Colonic mucosa (tissue), 4 donors: ENCODE results near the gene SRCAP. TPM values are rescaled to one million over a fixed set of nuclear protein-coding genes. Genes with fewer than 3 reads are reported as not detected.
A peak's percentile ranks its signal among the peaks of the same experiment; 100 is the strongest.

Experiments used
- DNase-seq: peaks from one replicate; pipeline ENCODE4 v3.0.0-alpha.2; 2020
- H3K27ac ChIP-seq: fragments of 200-600 bp; one replicate; pipeline ENCODE4 v1.8.0; 2021
- H3K27me3 ChIP-seq: fragments of 200-600 bp; one replicate; pipeline ENCODE4 v1.8.0; 2021
- H3K36me3 ChIP-seq: fragments of 200-600 bp; one replicate; pipeline ENCODE4 v1.8.0; 2021
- H3K4me1 ChIP-seq: fragments of 200-600 bp; one replicate; pipeline ENCODE4 v1.8.0; 2021; ENCODE audit warnings: mild to moderate bottlenecking
- H3K4me3 ChIP-seq: fragments of 200-600 bp; one replicate; pipeline ENCODE4 v1.8.0; 2021
- H3K9ac ChIP-seq, 2 donors: one replicate each; pipeline ENCODE4 v1.7.0; 2013; ENCODE audit warnings: control low read depth in 2 of 2, low read depth in 2 of 2, low read length in 2 of 2
- H3K9me3 ChIP-seq: fragments of 200-600 bp; one replicate; pipeline ENCODE4 v1.8.0; 2021
- intact Hi-C: fragments of 100-400 bp; cut with DNase I; formaldehyde crosslinking; loops from one replicate; pipeline ENCODE4 v1.14.1; 2022
- total RNA-seq, 2 donors: library from RNA; stranded (reverse); fragmentation: NEBNext Ultra II Directional in 1 of 2; extraction: Animal tissue kit (Norgen Biotek cat#: 25700) in 1 of 2; gene quantifications; one replicate each; pipeline ENCODE4 v1.2.1, GENCODE V29; 2021
- TF ChIP-seq, protein P1 (sequence below): fragments of 200-600 bp; IDR thresholded peaks from one replicate; pipeline ENCODE4 v1.8.0; 2022; ENCODE audit warnings: antibody characterized with exemption, mild to moderate bottlenecking
- donor health status: healthy.
- donor health status: DM: no; HTN: no; CAD: no.
- donor health status: DM: no; HTN: no; CAD: no.

The SRCAP gene
- total RNA-seq, 2 donors from 2014 or later: 44.0 to 79.3 TPM

- no peaks in the 10 kb centered on the region for H3K36me3 ChIP-seq
- DNase-seq: no peak
- H3K27ac ChIP-seq: no peak overlapping the region
- no peaks in the 10 kb centered on the region for H3K4me1 ChIP-seq
- intact Hi-C loops: loop anchor here (5.0 kb wide), 1 partner anchor 35 kb away; no protein-coding TSS in a partner anchor
- no peaks in the 10 kb centered on the region for H3K27me3 ChIP-seq
- no peak overlapping the region for H3K9ac ChIP-seq
- no peaks in the 10 kb centered on the region for H3K9me3 ChIP-seq
- H3K4me3 ChIP-seq: no peak overlapping the region
- TF ChIP-seq, protein P1, sequence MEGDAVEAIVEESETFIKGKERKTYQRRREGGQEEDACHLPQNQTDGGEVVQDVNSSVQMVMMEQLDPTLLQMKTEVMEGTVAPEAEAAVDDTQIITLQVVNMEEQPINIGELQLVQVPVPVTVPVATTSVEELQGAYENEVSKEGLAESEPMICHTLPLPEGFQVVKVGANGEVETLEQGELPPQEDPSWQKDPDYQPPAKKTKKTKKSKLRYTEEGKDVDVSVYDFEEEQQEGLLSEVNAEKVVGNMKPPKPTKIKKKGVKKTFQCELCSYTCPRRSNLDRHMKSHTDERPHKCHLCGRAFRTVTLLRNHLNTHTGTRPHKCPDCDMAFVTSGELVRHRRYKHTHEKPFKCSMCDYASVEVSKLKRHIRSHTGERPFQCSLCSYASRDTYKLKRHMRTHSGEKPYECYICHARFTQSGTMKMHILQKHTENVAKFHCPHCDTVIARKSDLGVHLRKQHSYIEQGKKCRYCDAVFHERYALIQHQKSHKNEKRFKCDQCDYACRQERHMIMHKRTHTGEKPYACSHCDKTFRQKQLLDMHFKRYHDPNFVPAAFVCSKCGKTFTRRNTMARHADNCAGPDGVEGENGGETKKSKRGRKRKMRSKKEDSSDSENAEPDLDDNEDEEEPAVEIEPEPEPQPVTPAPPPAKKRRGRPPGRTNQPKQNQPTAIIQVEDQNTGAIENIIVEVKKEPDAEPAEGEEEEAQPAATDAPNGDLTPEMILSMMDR: no peak
These were observed 58.3 kb downstream of the SRCAP start for GRCh38 chr16:30757316-30757715.

- H3K9me3 ChIP-seq: no peaks in the 10 kb centered on the region
- peaks cover 4% of the 10 kb centered on the region for H3K36me3 ChIP-seq
- H3K9ac ChIP-seq: peak overlapping the region in 1 of 2 donors; percentile 36
- no peaks in the 10 kb centered on the region for H3K27me3 ChIP-seq
- TF ChIP-seq, protein P1: no peak
- DNase-seq: no peak
- H3K4me3 ChIP-seq: no peak overlapping the region
- H3K27ac ChIP-seq: peak overlapping the region; percentile 21
- H3K4me1 ChIP-seq: peaks cover 12% of the 10 kb centered on the region
- intact Hi-C loops: loop anchor here (5.0 kb wide), 1 partner anchor 37 kb away; no protein-coding TSS in a partner anchor
These were observed 60.1 kb downstream of the SRCAP start for GRCh38 chr16:30758988-30759491.

GRCh38 chr16:30760001-30760559 is 61.1 kb downstream of the SRCAP start:
- peaks cover 14% of the 10 kb centered on the region for H3K36me3 ChIP-seq
- H3K27me3 ChIP-seq: no peaks in the 10 kb centered on the region
- no peak for DNase-seq
- H3K4me1 ChIP-seq: peaks cover 12% of the 10 kb centered on the region
- H3K27ac ChIP-seq: no peak overlapping the region
- TF ChIP-seq, protein P1: no peak
- H3K4me3 ChIP-seq: no peak overlapping the region
- intact Hi-C loops: no loop called here
- H3K9ac ChIP-seq: peak overlapping the region in 1 of 2 donors; percentile 21
- no peaks in the 10 kb centered on the region for H3K9me3 ChIP-seq

- Histone ChIP-seq H3K27me3 (no peaks in the 10 kb centered on the region), H3K9me3 (no peaks in the 10 kb centered on the region), H3K4me1 (peaks cover 12% of the 10 kb centered on the region), H3K9ac (peak overlapping the region; percentile 71 to 92), H3K27ac (peak overlapping the region; percentile 49), H3K4me3 (peak overlapping the region; percentile 75), H3K36me3 (peaks cover 20% of the 10 kb centered on the region)
- intact Hi-C loops: no loop called here
- DNase-seq: no peak
- TF ChIP-seq, protein P1: no peak
These were observed 61.8 kb downstream of the SRCAP start for GRCh38 chr16:30760577-30761426.

GRCh38 chr16:30761427-30761927 is 62.5 kb downstream of the SRCAP start:
- Histone ChIP-seq H3K27me3 (no peaks in the 10 kb centered on the region), H3K27ac (peak overlapping the region; percentile 49), H3K9me3 (no peaks in the 10 kb centered on the region), H3K4me3 (peak overlapping the region; percentile 75), H3K9ac (peak overlapping the region; percentile 71 to 92), H3K4me1 (peaks cover 12% of the 10 kb centered on the region), H3K36me3 (peaks cover 27% of the 10 kb centered on the region)
- TF ChIP-seq, protein P1: no peak
- intact Hi-C loops: no loop called here
- DNase-seq: peak; percentile 59
